Loucy (cell line): Measurements from ENCODE around the gene KY.

Experiments
- CTCF ChIP-seq: fragments of 200-600 bp; sonication (generic); conservative IDR thresholded peaks from 2 replicates; pipeline ENCODE4 v1.5.1; 2014; ENCODE audit warnings: mild to moderate bottlenecking, antibody characterized with exemption, low read length
- EZH2phosphoT487 ChIP-seq: fragments of 200-600 bp; IDR thresholded peaks from 2 replicates; pipeline ENCODE4 v1.6.1; 2018; ENCODE audit warnings: antibody characterized with exemption, mild to moderate bottlenecking, moderate library complexity, borderline replicate concordance

DNA sequence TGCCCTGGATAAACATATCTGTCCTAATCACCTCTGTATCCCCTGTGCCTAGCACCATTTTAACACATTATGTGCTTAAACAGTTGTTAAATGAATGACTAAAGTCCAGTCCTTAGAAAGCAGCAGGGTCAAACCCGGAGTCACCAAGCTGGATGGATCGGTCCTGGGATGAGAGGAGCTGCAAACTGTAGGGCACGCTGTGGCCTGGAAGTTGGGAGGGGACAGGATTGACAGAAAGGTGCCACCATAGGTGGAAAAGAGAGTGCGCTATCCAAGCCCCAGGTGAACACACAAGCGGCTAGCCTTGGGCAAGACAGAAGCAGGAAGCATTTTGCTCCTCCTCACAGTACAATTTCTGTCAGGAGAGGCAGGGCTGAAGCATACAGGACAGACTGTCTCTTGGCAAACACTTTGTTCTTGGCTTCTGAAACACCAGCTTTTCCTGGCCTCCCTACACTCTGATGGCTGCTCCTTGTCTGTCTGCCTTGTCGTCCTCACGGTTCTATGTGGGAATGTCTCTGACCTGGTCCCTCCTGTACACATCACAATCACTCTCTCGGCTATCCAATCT is 48.4 kb upstream of the KY start:
- TF ChIP-seq CTCF, result no peak
- no peak for TF ChIP-seq EZH2phosphoT487
